Esophagus squamous epithelium (tissue), 4 donors: Measurements from ENCODE around the gene CCDC106.

Source experiments
- CTCF ChIP-seq, 6 experiments: fragments of 450-650 bp in 4 of 6; fragments of 200-600 bp in 2 of 6; sonication (generic) in 2 of 6; IDR thresholded peaks; one replicate each; pipeline ENCODE4 v1.5.1; 2016 to 2019; ENCODE audit warnings: antibody characterized with exemption in 6 of 6, mild to moderate bottlenecking in 4 of 6, moderate library complexity in 4 of 6
- POLR2A ChIP-seq, 4 donors: fragments of 450-650 bp; IDR thresholded peaks; one replicate each; pipeline ENCODE4 v1.6.1; 2017; ENCODE audit warnings: antibody characterized with exemption in 4 of 4, mild to moderate bottlenecking in 4 of 4, moderate library complexity in 3 of 4

GRCh38 chr19:55625004-55625326 is 23.0 kb upstream of the CCDC106 start:
- no peak for TF ChIP-seq CTCF (IDR thresholded peaks at IDR 0.05)
- TF ChIP-seq POLR2A (IDR thresholded peaks at IDR 0.05): no peak
